BE2C (cell line): ENCODE measurements around the gene TCP11L2.

Experiments
- DNase-seq: peaks from one replicate; pipeline ENCODE4 v3.0.0-alpha.2; 2020
- H3K27me3 ChIP-seq: fragments of 250-450 bp; sonication (Bioruptor Pico); 2 replicates; pipeline ENCODE4 v1.5.1; 2020; ENCODE audit warnings: mild to moderate bottlenecking
- H3K36me3 ChIP-seq: fragments of 250-450 bp; sonication (Bioruptor Pico); 2 replicates; pipeline ENCODE4 v1.5.1; 2020; ENCODE audit warnings: mild to moderate bottlenecking
- H3K4me1 ChIP-seq: fragments of 250-450 bp; sonication (Bioruptor Pico); 2 replicates; pipeline ENCODE4 v1.5.1; 2020
- H3K4me3 ChIP-seq: 2 replicates; pipeline ENCODE4 v1.5.1; 2011; ENCODE audit warnings: low read depth, low read length
- H3K9me3 ChIP-seq: fragments of 250-450 bp; sonication (Bioruptor Pico); 2 replicates; pipeline ENCODE4 v1.5.1; 2020
- TF ChIP-seq, protein P1 (sequence below): IDR thresholded peaks from 2 replicates; pipeline ENCODE4 v1.5.1; 2012; ENCODE audit warnings: mild to moderate bottlenecking, low read depth, low read length

TCP11L2 gene

DNA sequence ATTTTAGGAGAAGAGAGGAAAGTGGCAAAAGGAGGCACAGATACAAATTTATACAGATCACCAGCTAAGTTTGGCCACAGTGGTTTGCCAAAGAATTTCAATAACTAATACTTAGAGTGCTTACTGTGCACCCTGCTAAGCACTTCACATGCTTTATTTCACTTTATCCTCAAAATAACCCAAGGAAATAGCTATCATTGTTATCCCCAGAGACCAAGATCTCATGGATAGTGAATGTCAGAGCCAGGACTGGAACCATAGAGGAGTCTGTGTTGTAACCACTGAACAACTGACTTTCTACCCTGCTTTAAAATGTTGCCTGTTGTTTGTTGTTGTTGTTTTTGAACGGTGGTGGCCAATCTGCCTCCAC is 1.3 kb upstream of the TCP11L2 start:
- TF ChIP-seq, protein P1, sequence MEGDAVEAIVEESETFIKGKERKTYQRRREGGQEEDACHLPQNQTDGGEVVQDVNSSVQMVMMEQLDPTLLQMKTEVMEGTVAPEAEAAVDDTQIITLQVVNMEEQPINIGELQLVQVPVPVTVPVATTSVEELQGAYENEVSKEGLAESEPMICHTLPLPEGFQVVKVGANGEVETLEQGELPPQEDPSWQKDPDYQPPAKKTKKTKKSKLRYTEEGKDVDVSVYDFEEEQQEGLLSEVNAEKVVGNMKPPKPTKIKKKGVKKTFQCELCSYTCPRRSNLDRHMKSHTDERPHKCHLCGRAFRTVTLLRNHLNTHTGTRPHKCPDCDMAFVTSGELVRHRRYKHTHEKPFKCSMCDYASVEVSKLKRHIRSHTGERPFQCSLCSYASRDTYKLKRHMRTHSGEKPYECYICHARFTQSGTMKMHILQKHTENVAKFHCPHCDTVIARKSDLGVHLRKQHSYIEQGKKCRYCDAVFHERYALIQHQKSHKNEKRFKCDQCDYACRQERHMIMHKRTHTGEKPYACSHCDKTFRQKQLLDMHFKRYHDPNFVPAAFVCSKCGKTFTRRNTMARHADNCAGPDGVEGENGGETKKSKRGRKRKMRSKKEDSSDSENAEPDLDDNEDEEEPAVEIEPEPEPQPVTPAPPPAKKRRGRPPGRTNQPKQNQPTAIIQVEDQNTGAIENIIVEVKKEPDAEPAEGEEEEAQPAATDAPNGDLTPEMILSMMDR, result no peak
- Histone ChIP-seq H3K4me3 (no peak overlapping the region), H3K9me3 (peaks cover 2% of the 10 kb centered on the region; the same call in 1 of the 2 replicates), H3K36me3 (no peaks in the 10 kb centered on the region), H3K27me3 (peaks cover 3% of the 10 kb centered on the region; the same call in 1 of the 2 replicates), H3K4me1 (peaks cover 7% of the 10 kb centered on the region; the same call in 1 of the 2 replicates)
- no peak for DNase-seq

DNA sequence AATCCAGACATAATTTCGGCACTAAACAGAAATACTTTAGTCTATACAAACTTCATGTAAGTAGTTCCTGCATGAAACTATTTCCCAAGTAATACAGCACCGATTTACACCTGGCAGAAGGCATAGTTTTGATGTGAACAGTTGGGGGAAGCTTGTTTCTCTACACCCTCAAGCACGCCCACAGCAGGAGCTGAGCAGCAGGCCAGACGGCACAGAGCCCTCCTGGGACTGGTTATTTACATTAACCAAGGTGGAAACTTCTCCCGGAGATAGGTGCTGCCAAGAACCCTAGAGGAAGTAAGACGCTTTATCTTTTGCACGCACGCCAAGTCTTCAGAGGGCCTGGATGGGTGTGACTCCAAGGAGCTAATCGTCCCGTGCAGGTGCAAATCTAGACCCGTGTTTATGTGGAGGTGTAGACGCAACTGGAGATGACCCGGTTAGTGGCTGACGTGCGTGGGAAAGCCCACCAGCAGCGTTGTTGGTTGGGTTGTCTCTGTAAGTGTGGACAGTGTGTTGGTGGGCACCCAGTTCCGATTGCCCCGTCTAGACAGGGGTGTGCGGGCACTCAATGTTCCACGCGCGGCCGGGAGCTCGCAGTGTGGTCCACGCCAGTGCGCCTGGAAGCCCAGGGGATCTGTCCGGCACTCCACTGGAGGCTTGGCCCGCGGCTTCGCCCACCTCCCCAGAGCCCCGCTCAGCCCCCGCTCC is 767 bp upstream of the TCP11L2 start:
- Histone ChIP-seq H3K36me3 (no peaks in the 10 kb centered on the region), H3K4me1 (peaks cover 7% of the 10 kb centered on the region; the same call in 1 of the 2 replicates), H3K4me3 (peak overlapping the region; percentile 63), H3K27me3 (peaks cover 3% of the 10 kb centered on the region; the same call in 1 of the 2 replicates), H3K9me3 (peaks cover 2% of the 10 kb centered on the region; the same call in 1 of the 2 replicates)
- TF ChIP-seq, protein P1, result no peak
- DNase-seq, result peak; percentile 26

DNA sequence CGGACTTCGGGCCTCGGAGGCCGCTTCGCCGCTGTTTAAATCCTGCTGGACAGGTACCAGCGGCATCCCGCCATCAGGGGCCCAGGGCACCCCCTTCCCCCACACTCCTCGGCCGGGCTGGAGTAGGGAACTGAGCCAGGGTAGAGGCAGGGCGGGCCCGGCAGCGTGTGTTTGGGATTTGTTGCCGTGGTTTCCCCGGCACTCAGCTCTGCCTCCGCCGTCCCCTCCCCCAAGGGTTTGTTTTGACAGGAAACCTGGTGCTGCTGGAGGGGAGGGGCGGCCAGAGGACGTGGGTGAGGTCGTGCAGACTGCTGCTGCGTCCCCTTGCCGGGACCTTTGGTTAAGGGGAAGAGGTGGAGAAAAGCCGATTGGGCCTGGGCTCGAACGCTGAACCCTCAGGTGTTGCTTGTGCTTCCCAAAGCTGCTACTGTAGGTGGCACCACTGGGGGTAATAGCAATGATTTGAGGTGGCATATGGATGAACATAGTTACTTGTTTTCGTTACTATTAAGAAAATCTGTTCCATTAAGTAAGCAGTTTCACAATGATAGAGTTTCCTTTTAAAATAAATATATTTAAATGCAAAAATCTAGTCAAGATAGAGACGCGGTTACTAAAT is 778 bp downstream of the TCP11L2 start:
- peaks cover 2% of the 10 kb centered on the region; the same call in 1 of the 2 replicates for H3K9me3 ChIP-seq
- TF ChIP-seq, protein P1, result no peak
- peaks cover 3% of the 10 kb centered on the region; the same call in 1 of the 2 replicates for H3K27me3 ChIP-seq
- no peaks in the 10 kb centered on the region for H3K36me3 ChIP-seq
- peak; percentile 59 for DNase-seq
- H3K4me3 ChIP-seq, result peak overlapping the region; percentile 84
- H3K4me1 ChIP-seq, result peaks cover 7% of the 10 kb centered on the region; the same call in 1 of the 2 replicates

DNA sequence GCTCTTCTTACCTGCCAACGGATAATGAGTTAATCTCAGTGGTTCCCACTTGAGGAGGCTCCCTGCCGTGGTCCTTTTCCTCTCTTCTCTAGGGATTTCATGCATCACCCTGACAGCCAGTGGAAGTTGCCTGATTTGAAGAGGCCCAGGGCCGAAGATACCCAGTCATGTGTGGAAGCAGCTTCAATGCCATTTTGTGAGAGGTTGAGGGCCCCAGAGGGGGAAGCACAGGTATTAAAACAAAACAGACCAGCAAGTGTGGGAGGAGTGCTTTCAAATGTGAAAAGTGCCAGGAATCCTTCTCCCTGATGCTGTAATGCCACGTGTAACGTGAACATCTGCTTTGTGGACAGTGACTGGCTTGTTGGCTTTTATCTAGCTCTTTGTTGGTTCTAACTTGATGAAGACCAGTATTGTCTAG is 1.5 kb downstream of the TCP11L2 start:
- TF ChIP-seq, protein P1, result no peak

DNA sequence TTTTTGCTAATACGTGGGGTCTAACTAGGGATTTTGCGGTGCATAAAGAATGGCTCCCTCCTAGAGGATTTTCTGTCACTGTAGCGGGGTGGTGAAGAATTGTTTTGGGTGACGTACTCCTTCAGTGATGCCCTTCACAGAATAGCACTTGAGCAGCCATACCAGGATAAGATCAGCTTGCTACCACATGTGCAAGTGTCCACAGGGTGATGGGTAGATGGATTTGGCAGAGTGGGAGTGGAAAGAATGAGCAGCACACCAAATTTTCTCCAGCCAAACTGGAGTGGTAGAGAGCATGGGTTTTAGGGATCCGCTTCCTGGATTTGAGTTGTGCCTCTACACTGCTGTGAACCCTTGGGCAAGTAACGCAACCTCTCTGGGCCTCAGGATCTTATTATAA is 2.3 kb downstream of the TCP11L2 start:
- Histone ChIP-seq H3K36me3 (no peaks in the 10 kb centered on the region), H3K27me3 (peaks cover 6% of the 10 kb centered on the region; the same call in 1 of the 2 replicates), H3K4me3 (no peak overlapping the region), H3K4me1 (peaks cover 7% of the 10 kb centered on the region; the same call in 1 of the 2 replicates), H3K9me3 (peaks cover 2% of the 10 kb centered on the region; the same call in 1 of the 2 replicates)
- TF ChIP-seq, protein P1, result no peak
- no peak for DNase-seq

More for the DNA sequence above, 1.5 kb downstream of the TCP11L2 start:
- Histone ChIP-seq H3K4me3 (no peak overlapping the region), H3K4me1 (peaks cover 7% of the 10 kb centered on the region; the same call in 1 of the 2 replicates), H3K36me3 (no peaks in the 10 kb centered on the region), H3K9me3 (peaks cover 2% of the 10 kb centered on the region; the same call in 1 of the 2 replicates), H3K27me3 (peaks cover 6% of the 10 kb centered on the region; the same call in 1 of the 2 replicates)
- DNase-seq, result no peak
